Thyroid gland (tissue), 4 donors: Measurements from ENCODE around the gene ADAMTS15. TPM values are rescaled to one million over a fixed set of nuclear protein-coding genes. Genes with fewer than 3 reads are reported as not detected.

Source experiments
- DNase-seq, 2 donors: peaks; one replicate each; pipeline ENCODE4 v3.0.0-alpha.2; 2019
- H3K27ac ChIP-seq, 3 donors: fragments of 200-600 bp; sonication (generic); 1 replicate in 2 of 3; 2 replicates in 1 of 3; pipeline ENCODE4 v1.5.1; 2016 to 2019; ENCODE audit warnings: mild to moderate bottlenecking in 1 of 3, moderate library complexity in 1 of 3
- H3K27me3 ChIP-seq: fragments of 200-600 bp; sonication (generic); one replicate; pipeline ENCODE4 v1.5.1; 2019
- H3K36me3 ChIP-seq, 2 donors: fragments of 200-600 bp; sonication (generic); one replicate each; pipeline ENCODE4 v1.5.1; 2016 to 2019
- H3K4me1 ChIP-seq, 2 donors: fragments of 200-600 bp; sonication (generic); one replicate each; pipeline ENCODE4 v1.5.1; 2017 to 2019
- H3K4me3 ChIP-seq, 3 donors: fragments of 200-600 bp; sonication (generic); replicated peaks in 1 of 3; 1 replicate in 2 of 3; 2 replicates in 1 of 3; pipeline ENCODE4 v1.5.1; 2016; ENCODE audit warnings: mild to moderate bottlenecking in 1 of 3
- H3K9me3 ChIP-seq: fragments of 200-600 bp; sonication (generic); one replicate; pipeline ENCODE4 v1.5.1; 2017
- POLR2A ChIP-seq, 2 donors: fragments of 450-650 bp; IDR thresholded peaks; one replicate each; pipeline ENCODE4 v1.6.1; 2017; ENCODE audit warnings: antibody characterized with exemption in 2 of 2, mild to moderate bottlenecking in 2 of 2, moderate library complexity in 1 of 2
- WGBS, 2 donors: methylation state at CpG; one replicate each; pipeline ENCODE4 v1.1.5; 2017; 5-methylcytosine and 5-hydroxymethylcytosine counted together
- intact Hi-C: fragments of 100-400 bp; cut with DNase I; formaldehyde crosslinking; loops from one replicate; pipeline ENCODE4 v1.15.1; 2023
- total RNA-seq, 4 donors: library from RNA; depleted of rRNA; stranded (reverse); fragments of >200 nt; gene quantifications; one replicate each; pipeline ENCODE4 v1.2.3, GENCODE V29; 2016
- TF ChIP-seq, protein P1 (sequence below), 6 experiments: fragments of 200-600 bp in 3 of 6; fragments of 450-650 bp in 3 of 6; sonication (generic) in 3 of 6; IDR thresholded peaks; one replicate each; pipeline ENCODE4 v1.5.1; 2016 to 2019; ENCODE audit warnings: antibody characterized with exemption in 6 of 6, mild to moderate bottlenecking in 2 of 6, inconsistent platforms in 1 of 6, moderate library complexity in 1 of 6

Gene ADAMTS15
- total RNA-seq, 4 donors from 2014 or later, result 11.2 to 29.2 (median 23.5) TPM

DNA sequence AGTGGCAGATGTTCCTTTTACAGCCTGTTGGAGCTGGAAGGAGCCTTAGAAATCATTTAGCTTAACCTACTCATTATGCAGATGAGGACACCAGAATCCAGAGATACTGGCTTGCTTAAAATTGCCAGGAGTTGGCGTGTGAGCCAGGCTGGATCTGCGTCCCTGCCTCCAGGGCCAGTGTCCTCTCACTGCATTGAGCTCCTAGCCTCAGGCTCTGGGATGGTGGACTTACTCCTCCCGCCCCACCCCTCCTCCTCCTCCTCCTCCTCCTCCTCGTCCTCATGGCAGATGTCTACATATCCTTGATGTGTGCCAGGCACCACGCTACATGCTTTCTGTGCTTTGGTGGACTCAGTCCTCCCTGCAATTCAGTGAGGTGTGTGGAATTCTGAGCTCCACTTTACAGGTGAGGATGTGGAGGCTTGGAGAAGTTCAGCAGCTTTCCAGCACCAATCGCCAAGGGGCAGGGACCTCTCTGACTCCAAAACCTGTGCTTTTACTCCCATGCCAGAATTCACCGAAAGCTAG is 24.1 kb downstream of the ADAMTS15 start:
- peaks cover 8 to 19% of the 10 kb centered on the region in 2 donors for H3K4me1 ChIP-seq
- H3K36me3 ChIP-seq, result peaks cover 39 to 42% of the 10 kb centered on the region in 2 donors
- intact Hi-C loops, result no loop called here

DNA sequence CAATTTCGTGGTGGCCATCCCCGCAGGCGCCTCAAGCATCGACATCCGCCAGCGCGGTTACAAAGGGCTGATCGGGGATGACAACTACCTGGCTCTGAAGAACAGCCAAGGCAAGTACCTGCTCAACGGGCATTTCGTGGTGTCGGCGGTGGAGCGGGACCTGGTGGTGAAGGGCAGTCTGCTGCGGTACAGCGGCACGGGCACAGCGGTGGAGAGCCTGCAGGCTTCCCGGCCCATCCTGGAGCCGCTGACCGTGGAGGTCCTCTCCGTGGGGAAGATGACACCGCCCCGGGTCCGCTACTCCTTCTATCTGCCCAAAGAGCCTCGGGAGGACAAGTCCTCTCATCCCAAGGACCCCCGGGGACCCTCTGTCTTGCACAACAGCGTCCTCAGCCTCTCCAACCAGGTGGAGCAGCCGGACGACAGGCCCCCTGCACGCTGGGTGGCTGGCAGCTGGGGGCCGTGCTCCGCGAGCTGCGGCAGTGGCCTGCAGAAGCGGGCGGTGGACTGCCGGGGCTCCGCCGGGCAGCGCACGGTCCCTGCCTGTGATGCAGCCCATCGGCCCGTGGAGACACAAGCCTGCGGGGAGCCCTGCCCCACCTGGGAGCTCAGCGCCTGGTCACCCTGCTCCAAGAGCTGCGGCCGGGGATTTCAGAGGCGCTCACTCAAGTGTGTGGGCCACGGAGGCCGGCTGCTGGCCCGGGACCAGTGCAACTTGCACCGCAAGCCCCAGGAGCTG is 24.8 kb downstream of the ADAMTS15 start:
- Histone ChIP-seq H3K4me1 (peaks cover 15 to 26% of the 10 kb centered on the region in 2 donors), H3K27me3 (no peaks in the 10 kb centered on the region), H3K4me3 (no peak overlapping the region), H3K36me3 (peaks cover 39 to 42% of the 10 kb centered on the region in 2 donors), H3K9me3 (no peaks in the 10 kb centered on the region), H3K27ac (no peak overlapping the region)
- intact Hi-C loops, result no loop called here
- DNase-seq, result no peak
- TF ChIP-seq, protein P1, sequence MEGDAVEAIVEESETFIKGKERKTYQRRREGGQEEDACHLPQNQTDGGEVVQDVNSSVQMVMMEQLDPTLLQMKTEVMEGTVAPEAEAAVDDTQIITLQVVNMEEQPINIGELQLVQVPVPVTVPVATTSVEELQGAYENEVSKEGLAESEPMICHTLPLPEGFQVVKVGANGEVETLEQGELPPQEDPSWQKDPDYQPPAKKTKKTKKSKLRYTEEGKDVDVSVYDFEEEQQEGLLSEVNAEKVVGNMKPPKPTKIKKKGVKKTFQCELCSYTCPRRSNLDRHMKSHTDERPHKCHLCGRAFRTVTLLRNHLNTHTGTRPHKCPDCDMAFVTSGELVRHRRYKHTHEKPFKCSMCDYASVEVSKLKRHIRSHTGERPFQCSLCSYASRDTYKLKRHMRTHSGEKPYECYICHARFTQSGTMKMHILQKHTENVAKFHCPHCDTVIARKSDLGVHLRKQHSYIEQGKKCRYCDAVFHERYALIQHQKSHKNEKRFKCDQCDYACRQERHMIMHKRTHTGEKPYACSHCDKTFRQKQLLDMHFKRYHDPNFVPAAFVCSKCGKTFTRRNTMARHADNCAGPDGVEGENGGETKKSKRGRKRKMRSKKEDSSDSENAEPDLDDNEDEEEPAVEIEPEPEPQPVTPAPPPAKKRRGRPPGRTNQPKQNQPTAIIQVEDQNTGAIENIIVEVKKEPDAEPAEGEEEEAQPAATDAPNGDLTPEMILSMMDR (IDR thresholded peaks at IDR 0.05), result no peak
- no peak for TF ChIP-seq POLR2A (IDR thresholded peaks at IDR 0.05)
- WGBS, 2 donors, result 96 to 98% methylated on average over 24 to 35 of the region's 52 CpGs

More for the DNA sequence above, 24.1 kb downstream of the ADAMTS15 start:
- 95 to 96% methylated on average over 7 of the region's 7 CpGs for WGBS, 2 donors
- Histone ChIP-seq H3K27me3 (no peaks in the 10 kb centered on the region), H3K27ac (no peak overlapping the region), H3K9me3 (no peaks in the 10 kb centered on the region), H3K4me3 (no peak overlapping the region)
- no peak for DNase-seq
- TF ChIP-seq POLR2A (IDR thresholded peaks at IDR 0.05), result no peak
- TF ChIP-seq, protein P1 (IDR thresholded peaks at IDR 0.05), result no peak

DNA sequence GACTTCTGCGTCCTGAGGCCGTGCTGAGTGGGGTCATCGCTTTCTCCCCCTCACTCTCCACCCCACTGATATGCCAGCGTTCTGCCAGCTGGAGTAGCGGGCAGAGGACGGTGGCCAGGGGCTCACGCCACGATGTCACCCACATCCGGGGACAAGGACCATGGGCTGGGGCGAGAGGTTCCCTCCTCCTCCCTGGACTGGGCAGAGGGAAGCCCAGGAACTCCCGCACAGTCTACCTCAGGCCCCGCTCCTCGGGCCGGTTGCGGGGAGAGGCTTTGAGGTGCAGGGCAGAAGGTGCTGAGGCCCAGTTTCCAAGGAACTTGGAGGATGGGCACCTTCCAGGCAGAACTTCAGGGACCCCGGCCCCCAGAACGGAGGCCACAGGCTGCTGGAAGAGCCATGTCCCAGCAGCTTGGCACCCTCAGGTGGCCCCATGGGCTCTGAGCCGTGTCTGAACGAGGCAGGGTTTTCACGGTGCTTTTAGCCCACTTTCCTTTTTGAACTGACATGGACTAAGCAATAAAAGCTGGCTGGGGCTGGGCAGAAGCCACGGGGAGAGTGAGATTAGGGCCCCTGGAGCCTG is 25.4 kb downstream of the ADAMTS15 start:
- Histone ChIP-seq H3K36me3 (peaks cover 39 to 42% of the 10 kb centered on the region in 2 donors), H3K4me1 (peaks cover 22 to 33% of the 10 kb centered on the region in 2 donors), H3K4me3 (no peak overlapping the region), H3K27me3 (no peaks in the 10 kb centered on the region), H3K27ac (no peak overlapping the region), H3K9me3 (no peaks in the 10 kb centered on the region)
- intact Hi-C loops, result no loop called here
- 88 to 95% methylated on average over 17 of the region's 21 CpGs for WGBS, 2 donors
- no peak for DNase-seq
- TF ChIP-seq, protein P1 (IDR thresholded peaks at IDR 0.05), result no peak
- TF ChIP-seq POLR2A (IDR thresholded peaks at IDR 0.05), result no peak

DNA sequence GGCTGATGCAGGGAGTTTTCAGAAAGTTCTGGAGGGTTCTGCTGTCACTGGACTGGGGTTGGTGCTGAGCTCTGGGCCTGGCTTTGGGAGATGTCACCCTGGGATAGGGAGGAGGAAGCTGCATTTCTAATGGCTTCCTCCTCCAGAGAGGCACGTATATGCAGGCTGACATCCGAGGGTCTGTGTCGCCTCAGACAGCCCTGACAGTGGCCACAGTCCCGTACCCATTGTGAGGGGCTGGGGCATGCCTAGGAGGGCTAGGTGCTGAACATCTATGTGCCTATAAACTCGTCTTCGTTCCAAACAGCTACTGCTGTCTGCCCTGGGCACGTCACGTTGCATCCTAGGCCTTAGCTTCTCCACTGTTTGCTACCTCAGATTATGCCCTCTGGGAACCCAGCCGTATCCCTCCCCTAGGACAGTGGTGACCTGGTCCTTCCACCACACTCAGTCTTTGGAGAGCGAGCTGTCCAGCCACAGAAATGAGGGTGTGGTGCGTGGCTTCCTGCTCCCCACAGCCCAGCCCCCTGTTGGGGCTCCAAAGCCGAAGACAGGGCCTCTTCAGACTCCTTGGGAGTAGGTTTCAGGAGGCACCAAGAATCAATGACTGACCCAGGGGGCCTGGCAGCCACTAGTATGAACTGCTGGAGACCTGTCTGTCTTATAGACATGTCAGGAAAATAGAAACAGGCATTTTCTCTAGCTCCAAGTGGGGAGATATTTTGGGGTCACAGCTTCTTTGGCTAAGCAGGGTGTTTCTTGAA is 26.4 kb downstream of the ADAMTS15 start:
- no peaks in the 10 kb centered on the region for H3K27me3 ChIP-seq
- peaks cover 27 to 40% of the 10 kb centered on the region in 2 donors for H3K4me1 ChIP-seq
- H3K9me3 ChIP-seq, result no peaks in the 10 kb centered on the region
- TF ChIP-seq, protein P1 (IDR thresholded peaks at IDR 0.05), result no peak
- TF ChIP-seq POLR2A (IDR thresholded peaks at IDR 0.05), result no peak
- no peak for DNase-seq
- no peak overlapping the region for H3K4me3 ChIP-seq
- peak overlapping the region in 1 of 3 donors; percentile 35 for H3K27ac ChIP-seq
- WGBS, 2 donors, result 91 to 92% methylated on average over 11 to 12 of the region's 12 CpGs
- intact Hi-C loops, result no loop called here
- H3K36me3 ChIP-seq, result peaks cover 33 to 35% of the 10 kb centered on the region in 2 donors
